K562 (cell line): ENCODE measurements around the gene GULP1. TPM values are rescaled to one million over a fixed set of nuclear protein-coding genes. Genes with fewer than 3 reads are reported as not detected.

Experiments used
- ATAC-seq: fragments of 200-7000 bp; cut with Tn5 transposase; 3 replicates; pipeline ENCODE4 v1.9.1; 2020; ENCODE audit warnings: moderate library complexity
- BruUV-seq: library from RNA; stranded (reverse); fragments of 400-500 nt; replicated peaks from 2 replicates; lab custom pipeline; 2021; lab: Mats Ljungman, UMichigan
- CTCF ChIA-PET: fragments of 300-600 bp; formaldehyde crosslinking; extraction: SDS; loops from one replicate; lab custom pipeline; 2021; ENCODE audit warnings: low intra/inter-chr PET ratio; lab: Yijun Ruan, JAX
- POLR2A ChIA-PET: fragments of 300-600, 350-650 bp; sonication (Branson Sonifier 250); formaldehyde crosslinking; extraction: SDS; loops from one replicate; lab custom pipeline; 2021; ENCODE audit warnings: antibody characterized with exemption, inconsistent platforms; lab: Yijun Ruan, JAX
- DNase-seq, 4 experiments: peaks; one replicate each; pipeline versions ENCODE4 v3.0.0 to v3.0.0-alpha.2; 2011 to 2018; ENCODE audit warnings: low spot score in 3 of 4, mixed read lengths in 3 of 4; ENCODE audit errors: extremely low read depth in 1 of 4
- FAIRE-seq: peaks from 2 replicates; lab custom pipeline; 2011; peaks lifted over from hg19 to GRCh38; lab: Jason Lieb, UNC
- H2AFZ ChIP-seq: 2 replicates; pipeline ENCODE4 v1.6.0; 2011; ENCODE audit warnings: low read depth, low read length, control low read depth, inconsistent platforms
- H3K27ac ChIP-seq: fragments of 200-600 bp; 3 replicates; pipeline ENCODE4 v1.8.0; 2011; ENCODE audit warnings: low read depth, mild to moderate bottlenecking, control low read depth, inconsistent platforms, low read length, moderate library complexity, mixed read lengths; ENCODE audit errors: extremely low read depth
- H3K27me3 ChIP-seq, 2 experiments: fragments of 300-600 bp in 1 of 2; 2 replicates in 1 of 2; 3 replicates in 1 of 2; pipeline versions ENCODE4 v1.6.0 to v1.8.0; 2011; ENCODE audit warnings: inconsistent platforms in 2 of 2, low read length in 2 of 2, mild to moderate bottlenecking in 1 of 2, mixed read lengths in 1 of 2, moderate library complexity in 1 of 2; ENCODE audit not compliant: control insufficient read depth in 2 of 2, insufficient read depth in 2 of 2
- H3K36me3 ChIP-seq: fragments of 300-600 bp; 3 replicates; pipeline ENCODE4 v1.8.0; 2011; ENCODE audit warnings: mild to moderate bottlenecking, low read length, inconsistent platforms; ENCODE audit not compliant: control insufficient read depth, insufficient read depth
- H3K4me1 ChIP-seq, 2 experiments: fragments of 200-600 bp in 1 of 2; replicated peaks in 1 of 2; 2 replicates in 1 of 2; 3 replicates in 1 of 2; pipeline versions ENCODE4 v1.5.1 to v1.8.0; 2011; ENCODE audit warnings: inconsistent platforms in 2 of 2, low read length in 2 of 2, mild to moderate bottlenecking in 1 of 2, mixed read lengths in 1 of 2, moderate library complexity in 1 of 2; ENCODE audit not compliant: control insufficient read depth in 2 of 2, insufficient read depth in 2 of 2
- H3K4me2 ChIP-seq: 2 replicates; pipeline ENCODE4 v1.6.1; 2011; ENCODE audit warnings: low read length, control low read depth, inconsistent platforms, mixed read lengths; ENCODE audit not compliant: insufficient read depth
- H3K4me3 ChIP-seq: fragments of 200-600 bp; sonication (generic), shearing (Covaris generic); 2 replicates; pipeline ENCODE4 v1.5.1; 2016; ENCODE audit warnings: control low read depth, inconsistent platforms
- H3K79me2 ChIP-seq: fragments of 200-600 bp; 3 replicates; pipeline ENCODE4 v1.8.0; 2011; ENCODE audit warnings: low read length, inconsistent platforms; ENCODE audit not compliant: control insufficient read depth, insufficient read depth
- H3K9ac ChIP-seq, 2 experiments: 2 replicates each; pipeline versions ENCODE4 v1.6.0 to v1.6.1; 2011; ENCODE audit warnings: low read depth in 2 of 2, low read length in 2 of 2, control low read depth in 1 of 2, inconsistent platforms in 1 of 2, mild to moderate bottlenecking in 1 of 2, mixed read lengths in 1 of 2; ENCODE audit not compliant: insufficient read depth in 1 of 2
- H3K9me1 ChIP-seq: one replicate; pipeline ENCODE4 v1.6.0; 2011; ENCODE audit warnings: inconsistent platforms, mild to moderate bottlenecking, low read length, moderate library complexity; ENCODE audit not compliant: control insufficient read depth, insufficient read depth
- H3K9me3 ChIP-seq: replicated peaks from 2 replicates; pipeline ENCODE4 v1.5.1; 2011; ENCODE audit warnings: low read depth, low read length, inconsistent platforms; ENCODE audit not compliant: control insufficient read depth, insufficient read depth
- H4K20me1 ChIP-seq: replicated peaks from 2 replicates; pipeline ENCODE4 v1.6.1; 2011; ENCODE audit warnings: low read length, inconsistent platforms, mixed read lengths; ENCODE audit not compliant: control insufficient read depth, insufficient read depth
- ARID2 ChIP-seq: fragments of 450-650 bp; IDR thresholded peaks from 2 replicates; pipeline ENCODE4 v1.6.1; 2017; ENCODE audit warnings: antibody characterized with exemption, mild to moderate bottlenecking
- ATF1 ChIP-seq, 2 experiments: fragments of 450-650 bp in 1 of 2; IDR thresholded peaks; 2 replicates each; pipeline ENCODE4 v1.6.1; 2016; ENCODE audit warnings: missing compliant biosample characterization in 1 of 2, missing genetic modification characterization in 1 of 2
- CCAR2 ChIP-seq: fragments of 200-400 bp; formaldehyde crosslinking; IDR thresholded peaks from 2 replicates; pipeline ENCODE4 v1.6.1; 2017; ENCODE audit warnings: mild to moderate bottlenecking, low read depth, low read length
- IRF2 ChIP-seq: sonication (generic); formaldehyde crosslinking; IDR thresholded peaks from 2 replicates; pipeline ENCODE4 v1.8.1; 2022; ENCODE audit warnings: mild to moderate bottlenecking, missing genetic modification reagents
- SMARCB1 ChIP-seq: IDR thresholded peaks from 2 replicates; pipeline ENCODE4 v1.6.1; 2011; ENCODE audit warnings: improper control_type of control experiment, low read depth; ENCODE audit not compliant: insufficient read length
- ZBTB43 ChIP-seq: sonication (generic); formaldehyde crosslinking; IDR thresholded peaks from 2 replicates; pipeline ENCODE4 v1.8.0; 2023; ENCODE audit warnings: mild to moderate bottlenecking, missing genetic modification reagents
- ZNF224 ChIP-seq: sonication (generic); formaldehyde crosslinking; IDR thresholded peaks from 2 replicates; pipeline ENCODE4 v1.8.0; 2022; ENCODE audit warnings: mild to moderate bottlenecking, missing genetic modification reagents
- ZNF589 ChIP-seq: fragments of 200-800 bp; sonication (Bioruptor generic); IDR thresholded peaks from 2 replicates; pipeline ENCODE4 v1.6.1; 2016; ENCODE audit warnings: low read depth, missing genetic modification characterization, missing compliant biosample characterization
- WGBS: fragments of 100-300 bp; shearing (Covaris generic); methylation state at CpG from one replicate; pipeline ENCODE4 v1.1.6; 2016; ENCODE audit warnings: low coverage, mixed read lengths; ENCODE audit not compliant: insufficient coverage; ENCODE audit errors: missing lambda C conversion rate; 5-methylcytosine and 5-hydroxymethylcytosine counted together
- in situ Hi-C: fragments of 300-500 bp; cut with MboI; formaldehyde crosslinking; loops from 4 replicates; pipeline ENCODE4 v1.15.0; 2018; ENCODE audit warnings: inconsistent platforms, mixed read lengths
- intact Hi-C: fragments of 100-400 bp; cut with micrococcal nuclease; formaldehyde crosslinking; loops from 2 replicates; pipeline ENCODE4 v1.14.2; 2022
- polyA plus RNA-seq, 8 experiments: library from polyadenylated mRNA; depleted of rRNA in 4 of 8; stranded (reverse) in 5 of 8; unstranded in 3 of 8; fragments of >200 nt; fragmentation: Nextera tagmentation in 2 of 8; fragmentation: Illumina TruSeq in 1 of 8; extraction: Ambion mirVana in 2 of 8; extraction: Trizol in 1 of 8; gene quantifications; 2 replicates each; pipeline versions ENCODE4 v1.2.1 to v1.2.3, GENCODE V29; 2011 to 2014; ENCODE audit warnings: inconsistent platforms in 1 of 8, missing spikeins in 1 of 8
- total RNA-seq, 7 experiments: library from RNA; depleted of rRNA in 6 of 7; stranded (reverse); fragments of >200 nt in 6 of 7; fragmentation: Illumina TruSeq in 2 of 7; extraction: Trizol in 2 of 7; gene quantifications; 2 replicates each; pipeline versions ENCODE4 v1.2.1 to v1.2.3, GENCODE V29; 2011 to 2021; ENCODE audit warnings: low replicate concordance in 1 of 7
- TF ChIP-seq, protein P1 (sequence below), 3 experiments: fragments of 200-800 bp in 1 of 3; sonication (Bioruptor generic) in 1 of 3; sonication (generic) in 1 of 3; formaldehyde crosslinking in 1 of 3; IDR thresholded peaks; 2 replicates each; pipeline versions ENCODE4 v1.6.1 to v1.8.0; 2016 to 2022; ENCODE audit warnings: mild to moderate bottlenecking in 2 of 3, missing compliant biosample characterization in 2 of 3, missing genetic modification characterization in 2 of 3, missing genetic modification reagents in 1 of 3

The GULP1 gene
- total and polyA plus RNA-seq, 9 of the 15 experiments (the other 6 are each of a cell fraction or from before 2014, with no cell fraction given), result 8.5 to 25.3 (median 19.5) TPM

DNA sequence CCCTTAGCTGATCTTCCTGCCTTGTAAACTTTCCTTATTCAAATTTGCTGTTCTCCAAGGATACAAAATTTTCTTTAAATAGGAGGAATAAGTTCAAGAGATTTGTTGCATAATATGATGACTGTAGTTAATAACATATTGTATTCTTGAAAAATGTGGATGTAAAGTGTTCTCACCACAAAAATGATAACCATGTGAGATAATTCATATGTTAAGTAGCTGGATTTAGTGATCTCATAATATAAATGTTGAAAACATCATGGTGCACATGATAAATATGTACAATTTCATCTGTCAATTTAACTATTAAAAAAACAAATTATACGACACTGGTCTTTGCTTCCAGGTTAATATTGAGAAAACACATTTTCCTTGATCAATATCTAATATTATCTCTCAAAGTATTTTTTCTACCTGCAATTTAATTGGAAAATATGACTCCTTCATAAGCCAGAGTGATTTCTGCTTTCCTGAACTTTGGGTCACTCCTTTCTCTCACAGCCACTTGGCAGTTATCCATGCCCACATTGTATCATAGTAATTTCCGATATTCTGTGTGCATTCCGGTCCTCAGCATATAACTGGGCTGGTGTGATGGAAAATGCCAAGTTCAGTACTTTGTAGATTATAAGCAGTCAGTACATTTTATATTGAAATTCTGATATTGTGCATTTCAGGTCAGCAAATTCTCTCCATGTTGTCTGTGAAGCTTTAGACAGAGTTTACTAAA lies 152.6 kb downstream of the GULP1 start:
- no TSS peak for BruUV-seq
- Histone ChIP-seq H4K20me1 (no peaks in the 10 kb centered on the region), H3K27ac (no peak overlapping the region), H3K79me2 (no peaks in the 10 kb centered on the region), H3K36me3 (no peaks in the 10 kb centered on the region), H3K9me3 (no peaks in the 10 kb centered on the region), H3K27me3 (no peaks in the 10 kb centered on the region), H3K4me2 (no peak overlapping the region), H3K4me3 (no peak overlapping the region), H3K9me1 (no peaks in the 10 kb centered on the region), H2AFZ (no peak overlapping the region), H3K9ac (no peak overlapping the region), H3K4me1 (no peaks in the 10 kb centered on the region)
- no peak for DNase-seq
- WGBS, result 85% methylated on average over 3 of the region's 3 CpGs
- in situ Hi-C loops (no loop called here), intact Hi-C loops (no loop called here)
- ATAC-seq, result no peak
- no peak for TF ChIP-seq CCAR2
- TF ChIP-seq, protein P1, sequence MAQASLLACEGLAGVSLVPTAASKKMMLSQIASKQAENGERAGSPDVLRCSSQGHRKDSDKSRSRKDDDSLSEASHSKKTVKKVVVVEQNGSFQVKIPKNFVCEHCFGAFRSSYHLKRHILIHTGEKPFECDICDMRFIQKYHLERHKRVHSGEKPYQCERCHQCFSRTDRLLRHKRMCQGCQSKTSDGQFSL (CRISPR knock-in tag; IDR thresholded peaks at IDR 0.05), result no peak
- TF ChIP-seq, protein P1 (tag; IDR thresholded peaks at IDR 0.05), result no peak
- no peak for TF ChIP-seq ARID2
- no peak for TF ChIP-seq ATF1 (CRISPR knock-in tag; IDR thresholded peaks at IDR 0.05)
- TF ChIP-seq ATF1 (tag; IDR thresholded peaks at IDR 0.05), result no peak
- no peak for TF ChIP-seq ZNF589 (CRISPR knock-in tag)
- no peak for TF ChIP-seq SMARCB1
- TF ChIP-seq IRF2 (CRISPR knock-in tag), result no peak
- TF ChIP-seq ZBTB43 (CRISPR knock-in tag), result no peak
- no peak for TF ChIP-seq ZNF224
- ChIA-PET CTCF (no interaction called here), POLR2A (no interaction called here)
- FAIRE-seq, result no peak
